ACHN (cell line): ENCODE data around the gene MSH2.

Source experiments
- DNase-seq: peaks from one replicate; pipeline ENCODE4 v3.0.0-alpha.2; 2015
- in situ Hi-C: cut with HindIII; loops from 2 replicates; pipeline ENCODE4 v1.10.0; 2017; ENCODE audit warnings: low sequenced_read_pairs, low pct_ligation_motif_present, low pct_unique_long_range_greater_than_20kb

The MSH2 gene

GRCh38 chr2:47456851-47457250 is 53.9 kb downstream of the MSH2 start:
- DNase-seq, result no peak
- in situ Hi-C loops, result no loop called here

- in situ Hi-C loops, result no loop called here
Observed at GRCh38 chr2:47457268-47457667, 54.3 kb downstream of the MSH2 start.

GRCh38 chr2:47459021-47459420 is 56.1 kb downstream of the MSH2 start:
- in situ Hi-C loops, result no loop called here
- DNase-seq, result no peak

More at GRCh38 chr2:47457268-47457667, 54.3 kb downstream of the MSH2 start:
- no peak for DNase-seq

GRCh38 chr2:47460766-47461165 is 57.8 kb downstream of the MSH2 start:
- in situ Hi-C loops, result no loop called here
- DNase-seq, result no peak

GRCh38 chr2:47471429-47472116 is 68.6 kb downstream of the MSH2 start:
- in situ Hi-C loops, result no loop called here
- DNase-seq, result no peak

- in situ Hi-C loops, result no loop called here
- DNase-seq, result no peak
Observed at GRCh38 chr2:47479863-47480262, 76.9 kb downstream of the MSH2 start.

- in situ Hi-C loops, result no loop called here
- DNase-seq, result no peak
Observed at GRCh38 chr2:47483191-47483590, 80.2 kb downstream of the MSH2 start.

- DNase-seq, result no peak
- in situ Hi-C loops, result no loop called here
Observed at GRCh38 chr2:47484396-47484795, 81.4 kb downstream of the MSH2 start.

- in situ Hi-C loops, result no loop called here
- no peak for DNase-seq
Observed at GRCh38 chr2:47485177-47485576, 82.2 kb downstream of the MSH2 start.

- no peak for DNase-seq
- in situ Hi-C loops, result no loop called here
Observed at GRCh38 chr2:47485751-47486300, 82.9 kb downstream of the MSH2 start.

- in situ Hi-C loops, result no loop called here
- no peak for DNase-seq
Observed at GRCh38 chr2:47486841-47487497, 84.0 kb downstream of the MSH2 start.

- DNase-seq, result no peak
- in situ Hi-C loops, result no loop called here
Observed at GRCh38 chr2:47487498-47487875, 84.5 kb downstream of the MSH2 start.

- in situ Hi-C loops, result no loop called here
- DNase-seq, result peak; percentile 63
Observed at GRCh38 chr2:47488870-47489584, 86.1 kb downstream of the MSH2 start.

GRCh38 chr2:47490406-47490805 is 87.5 kb downstream of the MSH2 start:
- in situ Hi-C loops, result no loop called here
- DNase-seq, result no peak

- in situ Hi-C loops, result no loop called here
- DNase-seq, result no peak
Observed at GRCh38 chr2:47493317-47494035, 90.5 kb downstream of the MSH2 start.

- no peak for DNase-seq
- in situ Hi-C loops, result no loop called here
Observed at GRCh38 chr2:47494267-47495130, 91.5 kb downstream of the MSH2 start.

GRCh38 chr2:47497843-47498460 is 95.0 kb downstream of the MSH2 start:
- in situ Hi-C loops, result no loop called here
- DNase-seq, result no peak

- DNase-seq, result no peak
Observed at GRCh38 chr2:47499093-47499492, 96.1 kb downstream of the MSH2 start.

More at GRCh38 chr2:47499093-47499492, 96.1 kb downstream of the MSH2 start:
- in situ Hi-C loops, result no loop called here
